ENCODE data around the gene SHC3.

Gene SHC3

DNA sequence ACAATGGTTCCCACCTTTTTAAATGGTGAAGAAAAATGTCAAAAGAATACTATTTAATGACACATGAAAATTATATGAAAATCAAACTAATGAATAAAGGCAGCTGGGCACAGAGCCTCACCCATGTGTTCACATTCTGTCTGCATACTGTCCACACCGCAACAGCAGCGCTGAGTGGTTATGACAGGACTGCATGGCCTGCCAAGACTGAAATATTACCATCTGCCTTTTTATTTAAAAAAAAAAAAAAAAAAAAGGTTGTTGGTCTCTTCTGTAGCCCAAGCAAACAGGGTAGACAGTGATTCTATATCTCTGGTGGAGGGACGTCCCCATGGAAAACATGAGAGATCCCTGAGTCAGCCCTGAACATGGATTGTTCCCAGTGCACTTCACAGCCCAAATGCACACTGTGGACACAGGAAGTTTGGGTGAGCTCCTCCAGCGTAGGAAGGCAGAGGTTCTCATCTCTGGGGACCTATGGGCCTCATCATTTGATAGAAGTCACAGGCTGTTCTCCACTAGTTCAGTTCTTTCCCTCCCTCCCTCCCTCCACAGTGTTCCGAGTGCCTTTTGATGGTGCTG lies 44.9 kb upstream of the SHC3 start:
- TF ChIP-seq CTCF (IDR thresholded peaks at IDR 0.05; ENCODE audit: poor library complexity, severe bottlenecking): no peak
- Histone ChIP-seq H3K27me3 (ENCODE audit: insufficient read depth, poor library complexity, severe bottlenecking) (no peaks in the 10 kb centered on the region), H3K4me1 (ENCODE audit: insufficient read depth, poor library complexity, severe bottlenecking) (no peaks in the 10 kb centered on the region), H3K9me3 (ENCODE audit: severe bottlenecking) (no peaks in the 10 kb centered on the region), H3K27ac (ENCODE audit: poor library complexity, severe bottlenecking) (no peak overlapping the region), H3K36me3 (ENCODE audit: low read depth) (no peaks in the 10 kb centered on the region), H3K4me3 (ENCODE audit: severe bottlenecking) (no peak overlapping the region)
- ATAC-seq (ENCODE audit: low read depth) (no peak), DNase-seq (ENCODE audit: low spot score) (no peak)

GRCh38 chr9:89219637-89220036 lies 41.0 kb upstream of the SHC3 start:
- Histone ChIP-seq H3K27ac (ENCODE audit: poor library complexity, severe bottlenecking) (no peak overlapping the region), H3K4me3 (ENCODE audit: severe bottlenecking) (no peak overlapping the region), H3K27me3 (ENCODE audit: insufficient read depth, poor library complexity, severe bottlenecking) (no peaks in the 10 kb centered on the region), H3K9me3 (ENCODE audit: severe bottlenecking) (no peaks in the 10 kb centered on the region), H3K36me3 (ENCODE audit: low read depth) (no peaks in the 10 kb centered on the region), H3K4me1 (ENCODE audit: insufficient read depth, poor library complexity, severe bottlenecking) (no peaks in the 10 kb centered on the region)
- ATAC-seq (ENCODE audit: low read depth): no peak
- no peak for TF ChIP-seq CTCF (IDR thresholded peaks at IDR 0.05; ENCODE audit: poor library complexity, severe bottlenecking)
- DNase-seq (ENCODE audit: low spot score): no peak

DNA sequence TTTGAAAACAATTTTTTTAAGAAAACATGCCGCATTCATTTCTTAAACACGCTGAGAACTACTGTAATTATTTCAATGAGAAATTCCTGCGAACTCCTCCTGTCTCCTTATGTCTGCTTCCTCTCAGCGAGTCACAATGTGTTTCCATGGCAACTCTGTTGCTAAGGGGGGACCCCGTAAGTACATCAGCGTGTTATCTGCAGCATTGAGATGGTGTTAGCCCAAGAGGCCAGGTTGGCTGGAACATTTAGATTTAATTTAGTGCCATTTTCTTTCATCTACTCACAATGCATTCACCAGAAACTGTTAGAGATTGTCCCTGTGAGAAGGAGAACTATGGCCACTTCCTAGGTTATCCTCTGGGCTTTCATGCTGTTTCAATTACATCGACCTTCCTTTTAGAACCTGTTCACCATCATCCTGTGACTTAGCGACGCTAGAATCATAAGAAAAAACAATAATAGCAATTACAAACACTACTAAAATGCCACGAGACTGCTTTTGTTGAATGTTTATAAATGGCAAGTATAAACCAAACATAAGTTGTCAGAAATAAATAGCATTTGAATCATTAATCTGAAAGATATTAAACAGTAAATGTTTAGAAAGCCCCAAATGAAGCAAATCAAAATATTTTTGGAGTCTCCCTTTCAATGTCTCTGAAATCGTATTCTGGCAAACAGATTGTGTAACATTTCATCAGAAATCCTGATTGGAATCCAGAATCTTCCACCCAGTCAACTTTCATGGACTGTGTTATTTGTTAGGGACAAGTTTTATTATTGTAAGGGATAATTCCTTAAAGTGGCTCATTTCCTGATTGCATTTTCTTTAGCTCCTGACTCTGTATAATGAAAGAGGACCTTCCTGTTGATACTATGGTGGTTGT lies 39.7 kb upstream of the SHC3 start:
- Histone ChIP-seq H3K27me3 (ENCODE audit: insufficient read depth, poor library complexity, severe bottlenecking) (no peaks in the 10 kb centered on the region), H3K4me1 (ENCODE audit: insufficient read depth, poor library complexity, severe bottlenecking) (no peaks in the 10 kb centered on the region), H3K9me3 (ENCODE audit: severe bottlenecking) (no peaks in the 10 kb centered on the region), H3K36me3 (ENCODE audit: low read depth) (no peaks in the 10 kb centered on the region), H3K27ac (ENCODE audit: poor library complexity, severe bottlenecking) (no peak overlapping the region), H3K4me3 (ENCODE audit: severe bottlenecking) (no peak overlapping the region)
- ATAC-seq (ENCODE audit: low read depth) (no peak), DNase-seq (ENCODE audit: low spot score) (no peak)
- no peak for TF ChIP-seq CTCF (IDR thresholded peaks at IDR 0.05; ENCODE audit: poor library complexity, severe bottlenecking)

- no peak overlapping the region for H3K27ac ChIP-seq (ENCODE audit: poor library complexity, severe bottlenecking)
- no peak for DNase-seq (ENCODE audit: low spot score)
- no peak for TF ChIP-seq CTCF (IDR thresholded peaks at IDR 0.05; ENCODE audit: poor library complexity, severe bottlenecking)
Measured at GRCh38 chr9:89215342-89215741, 36.7 kb upstream of the SHC3 start.

DNA sequence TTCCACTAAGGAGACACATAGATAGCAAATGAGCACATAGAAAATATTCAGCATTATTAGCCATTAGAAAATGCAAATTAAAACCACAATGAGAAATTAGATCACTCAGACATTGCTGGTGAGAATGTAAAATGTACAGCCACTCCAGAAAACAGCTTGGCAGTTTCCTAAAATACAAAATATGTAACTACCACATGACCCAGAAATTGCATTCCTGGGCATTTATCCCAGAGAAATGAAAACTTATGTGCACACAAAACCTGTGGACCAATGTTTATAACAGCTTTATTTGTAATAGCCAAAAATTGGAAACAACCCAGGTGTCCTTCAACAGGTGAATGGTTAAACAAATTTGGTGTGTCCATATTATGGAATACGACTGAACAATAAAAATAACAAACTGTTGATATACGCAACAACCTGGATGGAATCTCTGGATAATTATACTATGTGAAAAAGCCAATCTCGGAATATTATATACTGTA lies 34.8 kb upstream of the SHC3 start:
- TF ChIP-seq CTCF (IDR thresholded peaks at IDR 0.05; ENCODE audit: poor library complexity, severe bottlenecking): no peak
- no peak overlapping the region for H3K27ac ChIP-seq (ENCODE audit: poor library complexity, severe bottlenecking)
- no peaks in the 10 kb centered on the region for H3K9me3 ChIP-seq (ENCODE audit: severe bottlenecking)
- no peak overlapping the region for H3K4me3 ChIP-seq (ENCODE audit: severe bottlenecking)
- no peaks in the 10 kb centered on the region for H3K27me3 ChIP-seq (ENCODE audit: insufficient read depth, poor library complexity, severe bottlenecking)
- no peaks in the 10 kb centered on the region for H3K36me3 ChIP-seq (ENCODE audit: low read depth)
- DNase-seq (ENCODE audit: low spot score) (no peak), ATAC-seq (ENCODE audit: low read depth) (no peak)
- H3K4me1 ChIP-seq (ENCODE audit: insufficient read depth, poor library complexity, severe bottlenecking): no peaks in the 10 kb centered on the region

More at GRCh38 chr9:89215342-89215741, 36.7 kb upstream of the SHC3 start:
- Histone ChIP-seq H3K36me3 (ENCODE audit: low read depth) (no peaks in the 10 kb centered on the region), H3K4me1 (ENCODE audit: insufficient read depth, poor library complexity, severe bottlenecking) (no peaks in the 10 kb centered on the region), H3K27me3 (ENCODE audit: insufficient read depth, poor library complexity, severe bottlenecking) (no peaks in the 10 kb centered on the region), H3K4me3 (ENCODE audit: severe bottlenecking) (no peak overlapping the region), H3K9me3 (ENCODE audit: severe bottlenecking) (no peaks in the 10 kb centered on the region)
- ATAC-seq (ENCODE audit: low read depth): no peak

All from RWPE2 (cell line).